SH-SY5Y (cell line): Measurements from ENCODE around the gene IRGC.

ENCODE experiments used
- GATA2 ChIP-seq: IDR thresholded peaks from 2 replicates; pipeline ENCODE4 v1.6.1; 2011; ENCODE audit warnings: mild to moderate bottlenecking, low read depth, low read length
- GATA3 ChIP-seq: IDR thresholded peaks from 2 replicates; pipeline ENCODE4 v1.6.1; 2011; ENCODE audit warnings: low read depth, mild to moderate bottlenecking, low read length, moderate library complexity

GRCh38 chr19:43741075-43741825 lies 25.4 kb downstream of the IRGC start:
- TF ChIP-seq GATA3 (no peak), GATA2 (no peak)
